Ovary (tissue), 3 donors: ENCODE results near the gene GTF2IRD1.

ENCODE experiments used
- CTCF ChIP-seq, 3 donors: fragments of 450-650 bp in 2 of 3; fragments of 200-600 bp in 1 of 3; IDR thresholded peaks; one replicate each; pipeline versions ENCODE4 v1.5.1 to v1.8.0; 2016 to 2022; ENCODE audit warnings: antibody characterized with exemption in 3 of 3, mild to moderate bottlenecking in 1 of 3
- EP300 ChIP-seq: sonication (generic); formaldehyde crosslinking; IDR thresholded peaks from one replicate; pipeline ENCODE4 v1.6.1; 2017; ENCODE audit warnings: antibody characterized with exemption
- POLR2A ChIP-seq: fragments of 450-650 bp; IDR thresholded peaks from one replicate; pipeline ENCODE4 v1.6.1; 2017; ENCODE audit warnings: antibody characterized with exemption, mild to moderate bottlenecking, moderate library complexity
- donor health status: DM: no; HTN: no; CAD: no.

- TF ChIP-seq CTCF (IDR thresholded peaks at IDR 0.05) (no peak), POLR2A (no peak), EP300 (no peak)
Observed at GRCh38 chr7:74527842-74528241, 74.1 kb downstream of the GTF2IRD1 start.
